B cell (primary cell): Measurements from ENCODE around the gene PPP5C. TPM values are rescaled to one million over a fixed set of nuclear protein-coding genes. Genes with fewer than 3 reads are reported as not detected.

Source experiments
- ATAC-seq: fragments of 200-7000 bp; cut with Tn5 transposase; one replicate; pipeline ENCODE4 v1.10.0; 2021; ENCODE audit warnings: low read depth, mild to moderate bottlenecking, moderate number of reproducible peaks, moderate library complexity
- CTCF ChIA-PET: fragments of 350-600 bp; sonication (Branson Sonifier 250); formaldehyde crosslinking; loops from one replicate; lab custom pipeline; 2021; ENCODE audit warnings: antibody characterized with exemption, inconsistent platforms; lab: Charles Lee
- POLR2A ChIA-PET: fragments of 350-600 bp; sonication (Branson Sonifier 250); formaldehyde crosslinking; loops from one replicate; lab custom pipeline; 2021; ENCODE audit warnings: antibody characterized with exemption; lab: Charles Lee
- DNase-seq: peaks from one replicate; pipeline ENCODE4 v3.0.0; 2013
- H2AFZ ChIP-seq: 2 replicates; pipeline ENCODE4 v1.6.1; 2012; ENCODE audit warnings: mild to moderate bottlenecking, low read depth, low read length; ENCODE audit not compliant: insufficient read depth, poor library complexity, severe bottlenecking
- H3K27ac ChIP-seq, 2 donors: 1 replicate in 1 of 2; 2 replicates in 1 of 2; pipeline ENCODE4 v1.5.1; 2012 to 2013; ENCODE audit warnings: low read length in 2 of 2, mild to moderate bottlenecking in 2 of 2, moderate library complexity in 1 of 2
- H3K27me3 ChIP-seq, 4 experiments: fragments of 200-600 bp in 1 of 4; sonication (generic) in 1 of 4; replicated peaks in 1 of 4; 1 replicate in 2 of 4; 2 replicates in 2 of 4; pipeline versions ENCODE4 v1.6.1 to v1.7.0; 2013 to 2016; ENCODE audit warnings: low read length in 3 of 4, mild to moderate bottlenecking in 2 of 4, mixed read lengths in 1 of 4, moderate library complexity in 1 of 4; ENCODE audit not compliant: insufficient read depth in 4 of 4, control insufficient read depth in 3 of 4; ENCODE audit errors: control extremely low read depth in 1 of 4
- H3K36me3 ChIP-seq, 2 experiments: replicated peaks in 1 of 2; 1 replicate in 1 of 2; 2 replicates in 1 of 2; pipeline versions ENCODE4 v1.6.1 to v1.7.1; 2013; ENCODE audit warnings: low read length in 1 of 2; ENCODE audit not compliant: insufficient read depth in 2 of 2, control insufficient read depth in 1 of 2; ENCODE audit errors: control extremely low read depth in 1 of 2, extremely low read depth in 1 of 2
- H3K4me1 ChIP-seq, 2 donors: fragments of 200-600 bp in 1 of 2; sonication (generic) in 1 of 2; 1 replicate in 1 of 2; 2 replicates in 1 of 2; pipeline versions ENCODE4 v1.5.1 to v1.6.1; 2013 to 2017; ENCODE audit warnings: low read length in 2 of 2; ENCODE audit not compliant: control insufficient read depth in 2 of 2, insufficient read depth in 2 of 2
- H3K4me2 ChIP-seq: replicated peaks from 2 replicates; pipeline ENCODE3; 2012; ENCODE audit warnings: mild to moderate bottlenecking, low read depth, low read length; ENCODE audit not compliant: poor library complexity, severe bottlenecking
- H3K4me3 ChIP-seq, 5 experiments: fragments of 200-600 bp in 1 of 5; sonication (generic) in 1 of 5; 1 replicate in 3 of 5; 2 replicates in 2 of 5; pipeline versions ENCODE4 v1.5.1 to v1.7.0; 2011 to 2016; ENCODE audit warnings: low read length in 4 of 5, mild to moderate bottlenecking in 4 of 5, low read depth in 2 of 5, control low read depth in 1 of 5, moderate library complexity in 1 of 5; ENCODE audit not compliant: insufficient read depth in 1 of 5; ENCODE audit errors: control extremely low read depth in 1 of 5, extremely low read depth in 1 of 5
- H3K79me2 ChIP-seq: fragments of 200-600 bp; sonication (generic); one replicate; pipeline ENCODE4 v1.6.0; 2016; ENCODE audit warnings: low read length; ENCODE audit not compliant: control insufficient read depth, insufficient read depth
- H3K9ac ChIP-seq: fragments of 200-600 bp; sonication (generic); 2 replicates; pipeline ENCODE4 v1.6.1; 2017; ENCODE audit warnings: mild to moderate bottlenecking, low read length, moderate library complexity
- H3K9me3 ChIP-seq, 3 donors: one replicate each; pipeline versions ENCODE4 v1.6.1 to v1.7.1; 2013; ENCODE audit warnings: low read length in 2 of 3; ENCODE audit not compliant: control insufficient read depth in 2 of 3, insufficient read depth in 1 of 3; ENCODE audit errors: control extremely low read depth in 1 of 3
- H4K20me1 ChIP-seq: 2 replicates; pipeline ENCODE4 v1.6.0; 2012; ENCODE audit warnings: mild to moderate bottlenecking, low read length; ENCODE audit not compliant: insufficient read depth, control insufficient read depth, poor library complexity, severe bottlenecking
- H3K27ac Mint-ChIP-seq: one replicate; pipeline ENCODE4 v1.8.0; 2021; ENCODE audit warnings: mixed read lengths
- H3K27me3 Mint-ChIP-seq: one replicate; pipeline ENCODE4 v1.8.0; 2021; ENCODE audit warnings: mixed read lengths
- H3K4me1 Mint-ChIP-seq: one replicate; pipeline ENCODE4 v1.8.0; 2021; ENCODE audit warnings: mixed read lengths
- H3K4me3 Mint-ChIP-seq: one replicate; pipeline ENCODE4 v1.8.0; 2021; ENCODE audit warnings: mixed read lengths
- H3K9me3 Mint-ChIP-seq: one replicate; pipeline ENCODE4 v1.8.0; 2022; ENCODE audit warnings: mixed read lengths; ENCODE audit not compliant: insufficient read depth
- EZH2 ChIP-seq: IDR thresholded peaks from 2 replicates; pipeline ENCODE4 v1.6.1; 2012; ENCODE audit warnings: borderline replicate concordance, low read depth, mild to moderate bottlenecking, moderate library complexity, low read length; ENCODE audit not compliant: insufficient read depth, poor library complexity, severe bottlenecking
- WGBS: methylation state at CpG from one replicate; pipeline ENCODE4 v1.1.5; 2013; ENCODE audit warnings: missing lambda C conversion rate; ENCODE audit not compliant: insufficient coverage; 5-methylcytosine and 5-hydroxymethylcytosine counted together
- intact Hi-C: fragments of 100-400 bp; cut with micrococcal nuclease; formaldehyde crosslinking; loops from one replicate; pipeline ENCODE4 v1.10.0; 2022
- polyA plus RNA-seq: library from polyadenylated mRNA; depleted of rRNA; stranded (reverse); fragments of >200 nt; gene quantifications from 2 replicates; pipeline ENCODE4 v1.2.3, GENCODE V29; 2012
- total RNA-seq, 2 donors: library from RNA; stranded (reverse); fragments of 120-200 nt in 1 of 2; gene quantifications; 1 replicate in 1 of 2; 2 replicates in 1 of 2; pipeline versions ENCODE4 v1.2.3 to v1.2.4, GENCODE V29; 2013 to 2022
- TF ChIP-seq, protein P1 (sequence below): fragments of 200-600 bp; IDR thresholded peaks from one replicate; pipeline ENCODE4 v1.8.0; 2022; ENCODE audit warnings: antibody characterized with exemption, mild to moderate bottlenecking

Gene PPP5C
- total and polyA plus RNA-seq, 2 donors (not counting 1 experiment from before 2014, with no cell fraction given), result 51.2 to 70.5 TPM

DNA sequence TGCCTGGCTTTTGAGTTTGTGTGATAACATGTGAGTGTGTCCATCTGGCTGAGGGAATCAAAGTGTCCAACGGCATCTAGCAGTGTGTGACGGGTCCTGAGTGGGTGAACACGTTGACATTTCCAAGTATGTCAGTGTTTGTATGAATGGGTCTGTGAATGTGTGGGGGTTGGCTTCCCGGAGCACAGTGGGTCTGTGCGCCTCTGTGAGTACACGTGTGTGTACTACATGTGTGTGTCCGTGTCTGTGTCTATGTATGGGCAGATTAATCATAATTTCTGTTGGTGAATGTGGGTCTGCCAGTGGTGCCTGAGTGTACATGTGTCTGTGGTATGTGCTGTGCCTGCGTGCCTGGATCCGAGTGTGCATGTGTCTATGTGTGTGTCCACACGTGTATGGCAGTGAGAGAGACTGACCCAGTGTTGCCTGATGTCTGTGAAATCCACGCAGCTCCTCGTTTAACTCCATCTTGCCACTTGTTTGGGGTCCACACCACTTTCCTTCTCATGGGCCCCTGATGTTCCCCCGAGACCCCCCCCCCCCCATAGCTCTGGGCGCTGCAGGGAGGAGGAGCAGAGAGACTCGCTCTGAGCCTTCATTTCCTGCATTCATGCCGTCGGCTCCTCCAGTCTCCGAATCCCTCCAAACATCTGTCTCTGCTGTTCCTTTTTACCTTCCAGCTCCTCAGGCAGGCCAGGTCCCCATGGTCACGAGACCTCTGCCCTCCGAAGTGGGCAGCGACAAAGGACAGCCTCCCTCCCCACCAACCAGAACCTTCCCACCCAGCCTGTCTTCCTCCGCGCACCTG lies 61.2 kb downstream of the PPP5C start:
- DNase-seq, result no peak
- peaks cover 59% of the 10 kb centered on the region for H3K27me3 Mint-ChIP-seq
- H3K9me3 Mint-ChIP-seq, result no peaks in the 10 kb centered on the region
- Histone ChIP-seq H3K36me3 (no peaks in the 10 kb centered on the region), H3K27me3 (peaks cover 0 to 82% (median 27%) of the 10 kb centered on the region in 4 experiments), H4K20me1 (no peaks in the 10 kb centered on the region), H3K4me3 (no peak overlapping the region), H3K9ac (no peak overlapping the region), H3K27ac (no peak overlapping the region), H3K9me3 (peaks cover 0 to 20% (median 0%) of the 10 kb centered on the region in 3 donors), H3K4me2 (no peak overlapping the region), H3K4me1 (peaks cover 19% of the 10 kb centered on the region in 2 donors), H2AFZ (no peak overlapping the region), H3K79me2 (no peaks in the 10 kb centered on the region)
- POLR2A ChIA-PET, result no interaction called here
- TF ChIP-seq, protein P1, sequence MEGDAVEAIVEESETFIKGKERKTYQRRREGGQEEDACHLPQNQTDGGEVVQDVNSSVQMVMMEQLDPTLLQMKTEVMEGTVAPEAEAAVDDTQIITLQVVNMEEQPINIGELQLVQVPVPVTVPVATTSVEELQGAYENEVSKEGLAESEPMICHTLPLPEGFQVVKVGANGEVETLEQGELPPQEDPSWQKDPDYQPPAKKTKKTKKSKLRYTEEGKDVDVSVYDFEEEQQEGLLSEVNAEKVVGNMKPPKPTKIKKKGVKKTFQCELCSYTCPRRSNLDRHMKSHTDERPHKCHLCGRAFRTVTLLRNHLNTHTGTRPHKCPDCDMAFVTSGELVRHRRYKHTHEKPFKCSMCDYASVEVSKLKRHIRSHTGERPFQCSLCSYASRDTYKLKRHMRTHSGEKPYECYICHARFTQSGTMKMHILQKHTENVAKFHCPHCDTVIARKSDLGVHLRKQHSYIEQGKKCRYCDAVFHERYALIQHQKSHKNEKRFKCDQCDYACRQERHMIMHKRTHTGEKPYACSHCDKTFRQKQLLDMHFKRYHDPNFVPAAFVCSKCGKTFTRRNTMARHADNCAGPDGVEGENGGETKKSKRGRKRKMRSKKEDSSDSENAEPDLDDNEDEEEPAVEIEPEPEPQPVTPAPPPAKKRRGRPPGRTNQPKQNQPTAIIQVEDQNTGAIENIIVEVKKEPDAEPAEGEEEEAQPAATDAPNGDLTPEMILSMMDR, result no peak
- TF ChIP-seq EZH2, result no peak
- no peak overlapping the region for H3K27ac Mint-ChIP-seq
- H3K4me1 Mint-ChIP-seq, result peaks cover 14% of the 10 kb centered on the region
- intact Hi-C loops, result no loop called here
- 41% methylated on average over 21 of the region's 23 CpGs for WGBS
- no peak for ATAC-seq
- H3K4me3 Mint-ChIP-seq, result no peak overlapping the region
- CTCF ChIA-PET, result no interaction called here

DNA sequence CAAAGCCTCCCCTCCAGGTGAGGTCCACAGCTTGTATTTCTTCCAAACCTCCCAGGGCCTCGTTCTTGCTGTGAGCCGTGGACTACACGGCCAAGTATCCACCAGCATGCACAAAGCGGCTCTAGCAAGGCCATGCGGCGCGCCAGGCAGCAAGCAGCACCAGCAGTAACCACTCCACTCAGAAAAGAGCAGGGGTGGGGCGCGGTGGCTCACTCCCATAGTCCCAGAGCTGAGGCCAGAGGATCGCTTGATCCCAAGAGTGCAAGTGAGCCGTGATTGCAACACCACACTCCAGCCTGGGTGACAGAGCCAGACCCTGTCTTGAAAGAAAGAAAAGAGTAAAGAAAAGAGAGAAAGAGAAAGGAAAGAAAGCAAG lies 61.8 kb downstream of the PPP5C start:
- no peaks in the 10 kb centered on the region for H4K20me1 ChIP-seq
- Mint-ChIP-seq H3K27me3 (peaks cover 58% of the 10 kb centered on the region), H3K9me3 (no peaks in the 10 kb centered on the region), H3K27ac (no peak overlapping the region), H3K4me3 (no peak overlapping the region), H3K4me1 (peaks cover 13% of the 10 kb centered on the region)
- ChIA-PET CTCF (no interaction called here), POLR2A (no interaction called here)
- TF ChIP-seq, protein P1, result no peak
- no peak for TF ChIP-seq EZH2
- no peak overlapping the region for H3K27ac ChIP-seq
- intact Hi-C loops, result no loop called here
- no peak overlapping the region for H3K9ac ChIP-seq
- H3K36me3 ChIP-seq, result no peaks in the 10 kb centered on the region
- H3K4me2 ChIP-seq, result no peak overlapping the region
- no peak for DNase-seq
- WGBS, result 27% methylated on average over 10 of the region's 11 CpGs
- H3K27me3 ChIP-seq, result peaks cover 0 to 82% (median 30%) of the 10 kb centered on the region in 4 experiments
- H3K4me1 ChIP-seq, result peaks cover 18 to 21% of the 10 kb centered on the region in 2 donors
- no peak overlapping the region for H3K4me3 ChIP-seq
- H2AFZ ChIP-seq, result no peak overlapping the region
- H3K9me3 ChIP-seq, result peaks cover 0 to 25% (median 0%) of the 10 kb centered on the region in 3 donors
- no peak for ATAC-seq
- H3K79me2 ChIP-seq, result no peaks in the 10 kb centered on the region
